ENCODE data around the gene SEH1L.
"Not testable (repeated sequence)": the region's sequence is repeated elsewhere in the genome, so short reads cannot be mapped to it uniquely, and the experiment has no call there.

The SEH1L gene

GRCh38 chr18:12947285-12948049 is at the start of gene SEH1L:
Gene SEH1L, plus strand, starts transcription at chr18:12948011. Its CDS starts 111 bp downstream, at chr18:12948122.
- DNase-seq, result peak; percentile 99

- DNase-seq, result not testable (repeated sequence)
These were observed 46.6 kb upstream of the SEH1L start for GRCh38 chr18:12901208-12901607.

- peak; percentile 63 for DNase-seq
These were observed 43.7 kb upstream of the SEH1L start for GRCh38 chr18:12904012-12904516.

GRCh38 chr18:12906119-12906518 is 41.7 kb upstream of the SEH1L start:
- DNase-seq, result no peak

- DNase-seq, result no peak
These were observed 41.0 kb upstream of the SEH1L start for GRCh38 chr18:12906773-12907172.

- no peak for DNase-seq
These were observed 40.4 kb upstream of the SEH1L start for GRCh38 chr18:12907258-12907925.

- DNase-seq, result no peak
These were observed 39.1 kb upstream of the SEH1L start for GRCh38 chr18:12908706-12909105.

- DNase-seq, result peak; percentile 67
These were observed 36.5 kb upstream of the SEH1L start for GRCh38 chr18:12911025-12911928.

- DNase-seq, result no peak
These were observed 35.7 kb upstream of the SEH1L start for GRCh38 chr18:12911929-12912703.

GRCh38 chr18:12921178-12921577 is 26.6 kb upstream of the SEH1L start:
- no peak for DNase-seq

- DNase-seq, result no peak
These were observed 25.5 kb upstream of the SEH1L start for GRCh38 chr18:12922266-12922665.

- DNase-seq, result no peak
These were observed 23.2 kb upstream of the SEH1L start for GRCh38 chr18:12924616-12925015.

GRCh38 chr18:12928206-12928605 is 19.6 kb upstream of the SEH1L start:
- DNase-seq, result no peak

GRCh38 chr18:12928641-12929040 is 19.2 kb upstream of the SEH1L start:
- DNase-seq, result no peak

- DNase-seq, result no peak
These were observed 18.2 kb upstream of the SEH1L start for GRCh38 chr18:12929477-12930083.

GRCh38 chr18:12930376-12930775 is 17.4 kb upstream of the SEH1L start:
- DNase-seq, result no peak

- DNase-seq, result no peak
These were observed 16.9 kb upstream of the SEH1L start for GRCh38 chr18:12930908-12931307.

- no peak for DNase-seq
These were observed 14.5 kb upstream of the SEH1L start for GRCh38 chr18:12933327-12933726.

GRCh38 chr18:12934454-12935071 is 13.2 kb upstream of the SEH1L start:
- DNase-seq, result peak; percentile 64

- DNase-seq, result no peak
These were observed 8.6 kb upstream of the SEH1L start for GRCh38 chr18:12939162-12939561.

GRCh38 chr18:12943215-12943614 is 4.6 kb upstream of the SEH1L start:
- DNase-seq, result no peak

Data from activated CD4-positive, CD25-positive, alpha-beta regulatory T cell treated with anti-CD3 and anti-CD28 coated beads, Interleukin-2, amount 50 U/mL, for 72 hours (primary cell).